ENCODE data around the gene PRKACA.

DNA sequence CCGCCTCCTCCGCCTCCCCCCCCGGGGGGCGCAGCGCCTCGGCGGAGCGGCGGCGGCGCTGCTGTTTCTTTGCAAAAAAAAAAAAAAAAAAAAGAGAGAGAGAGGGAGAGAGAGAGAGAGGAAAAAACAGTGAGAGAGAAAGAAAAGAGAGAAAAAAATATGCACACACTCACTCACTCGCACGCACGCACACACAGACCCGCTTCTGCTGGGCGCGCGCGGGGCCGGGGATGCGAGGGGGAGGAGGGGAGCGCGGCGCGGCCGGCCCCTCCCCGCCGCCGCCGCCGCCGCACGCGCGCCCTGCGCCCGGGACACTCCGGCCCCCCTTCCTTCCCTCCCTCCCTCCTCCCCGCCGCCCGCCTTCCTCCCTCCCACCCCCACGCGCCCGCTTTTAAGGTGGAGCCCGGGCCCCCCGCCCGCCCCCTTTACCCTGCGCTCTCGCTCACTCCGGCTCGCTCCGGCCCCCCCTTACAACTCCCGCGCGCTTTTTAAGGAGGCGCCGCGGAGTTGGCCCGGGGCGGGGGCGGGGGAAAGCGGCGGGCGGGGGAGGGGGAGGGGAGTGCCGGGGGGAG is 27.0 kb downstream of the PRKACA start, which contains the start of gene SAMD1:
- TF ChIP-seq EZH2phosphoT487 (IDR thresholded peaks at IDR 0.05; ENCODE audit: borderline replicate concordance, low read depth, low read length), result no peak
- TF ChIP-seq, protein P1, sequence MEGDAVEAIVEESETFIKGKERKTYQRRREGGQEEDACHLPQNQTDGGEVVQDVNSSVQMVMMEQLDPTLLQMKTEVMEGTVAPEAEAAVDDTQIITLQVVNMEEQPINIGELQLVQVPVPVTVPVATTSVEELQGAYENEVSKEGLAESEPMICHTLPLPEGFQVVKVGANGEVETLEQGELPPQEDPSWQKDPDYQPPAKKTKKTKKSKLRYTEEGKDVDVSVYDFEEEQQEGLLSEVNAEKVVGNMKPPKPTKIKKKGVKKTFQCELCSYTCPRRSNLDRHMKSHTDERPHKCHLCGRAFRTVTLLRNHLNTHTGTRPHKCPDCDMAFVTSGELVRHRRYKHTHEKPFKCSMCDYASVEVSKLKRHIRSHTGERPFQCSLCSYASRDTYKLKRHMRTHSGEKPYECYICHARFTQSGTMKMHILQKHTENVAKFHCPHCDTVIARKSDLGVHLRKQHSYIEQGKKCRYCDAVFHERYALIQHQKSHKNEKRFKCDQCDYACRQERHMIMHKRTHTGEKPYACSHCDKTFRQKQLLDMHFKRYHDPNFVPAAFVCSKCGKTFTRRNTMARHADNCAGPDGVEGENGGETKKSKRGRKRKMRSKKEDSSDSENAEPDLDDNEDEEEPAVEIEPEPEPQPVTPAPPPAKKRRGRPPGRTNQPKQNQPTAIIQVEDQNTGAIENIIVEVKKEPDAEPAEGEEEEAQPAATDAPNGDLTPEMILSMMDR (conservative IDR thresholded peaks at IDR 0.05; ENCODE audit: low read length), result 0 out of 2 replicates have a peak, but pooled peaks have one; percentile 17

All from OCI-LY7 (cell line).